GM04503 (cell line): ENCODE measurements around the gene CD164L2.

Experiments
- DNase-seq: peaks from one replicate; pipeline ENCODE4 v3.0.0-alpha.2; 2012; ENCODE audit warnings: low read depth

Gene CD164L2

GRCh38 chr1:27405074-27405473, 21.9 kb upstream of the CD164L2 start:
- DNase-seq: no peak

DNA sequence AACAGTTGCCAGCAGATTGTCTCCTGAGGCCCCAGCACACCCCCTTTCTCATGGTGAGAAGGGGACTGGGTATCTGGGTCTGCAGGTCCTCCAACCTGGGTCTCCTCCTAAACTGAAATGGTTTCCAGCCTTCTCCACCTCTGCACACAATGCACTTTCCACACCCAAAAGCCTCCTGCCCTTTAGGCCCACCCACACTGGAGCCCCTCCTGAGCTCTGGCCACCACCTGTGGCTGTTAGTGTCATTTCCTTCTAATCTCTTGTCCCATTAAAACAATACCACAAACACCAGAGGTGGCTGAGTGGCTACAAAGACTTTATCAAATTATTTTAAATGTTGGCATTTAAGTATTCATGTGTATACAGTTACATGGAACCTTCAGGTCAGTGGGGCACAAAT, 20.8 kb upstream of the CD164L2 start:
- no peak for DNase-seq

GRCh38 chr1:27403065-27403726, 20.1 kb upstream of the CD164L2 start:
- DNase-seq: no peak

- DNase-seq: no peak
Observed at GRCh38 chr1:27402349-27402754, 19.2 kb upstream of the CD164L2 start.

DNA sequence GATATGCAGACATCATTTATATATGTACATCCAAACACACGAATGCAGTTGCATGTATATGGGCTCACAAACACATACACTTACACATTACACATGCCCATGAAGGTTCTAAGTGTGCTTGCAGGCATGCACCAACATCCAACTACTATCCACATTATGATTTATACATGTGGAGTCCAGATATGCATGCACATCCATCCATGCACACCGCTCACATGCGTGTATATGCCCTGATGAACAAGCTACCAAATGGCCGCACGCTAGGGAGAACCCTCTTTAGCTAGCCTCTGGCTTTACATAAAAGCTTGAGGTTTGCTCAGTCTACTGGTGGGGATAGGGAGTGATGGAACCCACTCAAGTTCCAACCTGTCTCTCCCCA, 17.8 kb upstream of the CD164L2 start:
- DNase-seq: no peak

GRCh38 chr1:27400082-27400962, 17.2 kb upstream of the CD164L2 start:
- no peak for DNase-seq

DNA sequence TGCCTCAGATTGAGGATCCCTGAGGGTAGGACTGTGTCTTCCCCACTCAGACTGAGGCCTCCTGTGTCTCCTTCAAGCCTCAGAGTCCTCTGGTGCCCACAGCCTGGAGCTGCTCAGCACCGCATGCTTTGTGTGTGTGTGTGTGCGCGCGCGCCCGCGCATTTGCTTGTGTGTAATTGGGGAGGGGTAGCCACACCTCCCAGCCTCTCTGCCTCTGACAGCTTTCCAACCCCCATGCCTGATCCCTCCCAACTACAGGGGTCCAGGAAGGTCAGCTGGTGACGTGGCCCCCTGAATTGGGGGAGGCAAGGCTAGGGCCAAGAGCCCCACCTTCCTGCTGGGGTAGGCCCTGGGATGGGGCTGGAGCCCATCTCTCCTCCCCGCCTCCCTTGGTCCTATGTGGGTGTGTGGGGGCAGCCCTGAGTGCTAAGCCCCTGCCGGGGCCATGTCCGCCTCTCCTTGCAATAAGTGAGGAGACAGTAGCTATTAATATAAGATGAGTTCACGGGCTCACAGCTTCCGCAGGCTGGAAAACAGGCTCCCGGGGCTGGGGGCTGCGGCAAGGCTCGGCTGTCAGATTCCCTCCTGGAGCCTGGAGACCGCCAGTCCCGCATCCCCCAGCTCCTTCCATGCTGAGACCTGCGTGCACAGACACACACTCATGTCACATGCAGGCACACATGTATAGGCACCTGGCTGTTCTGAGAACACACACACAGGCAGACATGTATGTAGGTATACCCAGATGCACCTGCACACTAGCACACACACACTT, 16.3 kb upstream of the CD164L2 start:
- DNase-seq: no peak

DNA sequence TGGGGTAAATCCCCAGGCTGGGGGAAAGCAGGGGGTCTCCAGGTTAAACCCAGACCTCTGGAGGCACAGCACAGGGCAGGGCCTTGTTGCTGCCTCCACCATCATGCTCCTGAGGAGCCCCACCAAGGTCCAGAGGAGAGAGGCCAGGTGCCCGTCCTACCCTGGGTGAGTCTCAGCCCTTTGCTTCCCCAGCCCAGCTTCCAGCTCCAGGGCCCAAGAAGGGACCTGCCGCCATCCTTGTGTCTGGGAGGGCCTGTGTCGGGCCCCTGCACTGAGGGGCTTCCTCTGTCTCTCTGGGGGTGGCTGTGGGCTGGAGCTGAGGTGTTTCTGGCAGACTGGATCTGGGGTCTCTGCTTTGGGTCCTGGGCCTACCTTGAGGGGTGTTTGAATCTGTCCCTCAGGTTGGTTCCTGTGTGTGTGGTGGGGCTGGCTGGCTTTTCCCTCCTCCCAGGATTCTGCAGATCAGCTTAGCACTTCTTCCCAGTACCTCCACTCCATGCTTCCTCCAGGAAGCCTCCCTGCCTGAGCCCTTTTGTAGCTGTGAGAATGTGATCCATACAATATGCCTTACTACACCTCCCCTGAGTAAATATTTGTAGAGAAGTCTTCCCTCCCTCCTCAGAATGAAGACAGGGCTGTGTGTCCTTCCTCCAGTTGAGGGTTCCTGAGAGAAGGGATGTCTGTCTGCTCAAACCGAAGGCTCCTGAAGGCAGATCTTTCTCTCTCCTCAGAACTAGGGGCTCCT, 15.4 kb upstream of the CD164L2 start:
- no peak for DNase-seq

DNA sequence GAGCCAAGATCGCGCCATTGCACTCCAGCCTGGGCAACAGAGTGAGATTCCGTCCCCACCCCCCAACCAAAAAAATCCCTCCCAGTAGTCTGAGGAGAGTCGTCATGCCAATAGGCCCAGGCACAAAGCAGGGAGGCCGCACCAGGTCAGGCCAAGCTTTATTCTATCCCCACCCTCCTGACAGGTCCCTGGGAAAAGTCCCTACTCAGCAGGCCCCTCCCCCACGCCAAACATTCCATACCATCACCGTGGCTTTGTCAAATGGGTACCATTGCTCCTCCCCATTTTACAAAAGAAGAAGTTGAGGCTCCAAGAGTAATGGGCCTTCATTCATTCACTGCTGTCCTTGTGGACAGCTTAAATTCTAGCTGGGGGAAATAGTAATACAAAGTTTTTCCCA, 14.6 kb upstream of the CD164L2 start:
- DNase-seq: no peak

- no peak for DNase-seq
Observed at GRCh38 chr1:27397110-27397509, 14.0 kb upstream of the CD164L2 start.

GRCh38 chr1:27395441-27396195, 12.5 kb upstream of the CD164L2 start:
- no peak for DNase-seq

- DNase-seq: no peak
Observed at GRCh38 chr1:27394925-27395324, 11.8 kb upstream of the CD164L2 start.

- DNase-seq: no peak
Observed at GRCh38 chr1:27394282-27394658, 11.1 kb upstream of the CD164L2 start.

DNA sequence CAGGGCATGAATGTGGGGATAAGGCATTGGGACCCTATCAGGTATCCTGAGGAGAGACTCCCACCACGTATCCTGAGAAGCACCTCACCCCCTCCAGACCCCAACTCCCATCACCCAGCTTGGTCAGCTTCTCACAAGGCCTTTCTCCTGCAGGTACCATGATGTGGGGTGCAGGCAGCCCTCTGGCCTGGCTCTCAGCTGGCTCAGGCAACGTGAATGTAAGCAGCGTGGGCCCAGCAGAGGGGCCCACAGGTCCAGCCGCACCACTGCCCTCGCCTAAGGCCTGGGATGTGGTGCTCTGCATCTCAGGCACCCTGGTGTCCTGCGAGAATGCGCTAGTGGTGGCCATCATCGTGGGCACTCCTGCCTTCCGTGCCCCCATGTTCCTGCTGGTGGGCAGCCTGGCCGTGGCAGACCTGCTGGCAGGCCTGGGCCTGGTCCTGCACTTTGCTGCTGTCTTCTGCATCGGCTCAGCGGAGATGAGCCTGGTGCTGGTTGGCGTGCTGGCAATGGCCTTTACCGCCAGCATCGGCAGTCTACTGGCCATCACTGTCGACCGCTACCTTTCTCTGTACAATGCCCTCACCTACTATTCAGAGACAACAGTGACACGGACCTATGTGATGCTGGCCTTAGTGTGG, 10.6 kb upstream of the CD164L2 start:
- DNase-seq: no peak

DNA sequence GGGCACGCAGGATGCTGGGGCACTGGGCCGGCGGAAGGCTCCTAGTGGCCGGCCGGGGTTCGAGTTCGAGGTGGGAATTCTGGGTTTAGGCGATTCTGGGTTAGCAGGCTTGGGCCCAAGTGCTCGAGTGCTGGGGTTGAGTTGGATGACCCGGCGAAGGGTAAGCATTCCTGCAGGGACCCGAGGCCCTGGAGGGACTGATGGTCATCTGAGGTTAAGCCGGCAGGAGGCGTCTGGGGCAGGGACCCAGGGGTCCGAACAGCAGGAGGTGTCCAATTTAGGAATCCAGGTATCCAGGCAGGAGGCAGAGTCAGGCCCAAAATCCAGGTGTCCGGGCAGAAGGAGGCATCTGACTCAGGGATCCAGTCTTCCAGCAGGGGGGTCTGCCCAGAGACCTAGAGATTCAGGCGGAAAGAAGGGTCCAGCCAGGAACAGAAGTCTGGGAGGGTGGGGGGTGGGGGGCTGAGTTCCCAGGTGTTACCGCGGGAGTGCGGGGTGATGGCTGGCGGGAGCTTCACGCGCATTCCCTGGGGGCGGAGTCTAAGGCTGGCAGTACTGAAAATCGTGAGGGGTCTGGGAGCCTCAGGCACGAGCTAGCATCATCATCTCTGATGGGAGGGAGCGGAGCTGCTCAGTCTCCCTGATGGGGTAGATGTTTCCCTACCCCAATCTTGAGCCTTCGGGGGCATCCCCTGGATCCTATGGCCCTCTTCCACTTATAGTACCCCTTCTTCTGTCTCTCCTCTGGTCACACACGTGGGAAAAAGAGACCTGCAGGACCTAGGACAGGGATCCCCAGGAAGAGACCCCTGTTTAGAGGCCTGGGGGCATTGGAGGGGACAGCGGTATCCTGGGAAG, 9.9 kb upstream of the CD164L2 start:
- no peak for DNase-seq

DNA sequence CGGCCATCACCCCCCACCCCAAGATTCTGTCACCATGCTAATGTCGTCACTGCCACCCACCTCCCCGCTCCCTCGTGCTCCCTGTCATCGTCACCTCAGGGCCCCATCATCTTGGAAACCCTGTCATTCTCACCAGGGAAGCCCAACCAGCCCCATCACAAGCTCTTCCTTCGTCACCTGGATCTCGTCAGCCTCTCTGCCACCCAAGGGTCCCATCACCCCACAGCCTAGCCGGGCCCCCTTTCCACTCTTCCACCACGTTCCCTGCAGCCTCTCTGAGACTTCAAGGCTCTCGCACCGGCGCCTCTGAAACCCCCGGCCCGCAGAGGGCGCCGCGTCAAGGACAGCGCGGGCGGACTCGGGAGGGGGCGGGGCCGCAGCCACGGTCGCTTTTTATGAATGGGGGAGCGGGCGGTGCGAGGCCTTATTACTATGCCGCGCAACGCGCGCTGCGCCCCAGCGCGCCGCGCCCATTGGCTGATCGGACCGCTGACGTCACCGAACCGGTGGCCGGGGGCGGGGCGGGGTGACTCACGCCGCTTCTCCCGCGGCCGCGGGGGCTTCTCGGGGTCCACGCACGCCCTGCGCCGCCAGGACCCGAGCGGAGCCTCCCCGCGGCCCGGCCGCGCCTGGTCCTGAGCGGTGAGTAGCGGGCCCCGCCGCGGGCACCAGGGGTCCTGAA, 9.1 kb upstream of the CD164L2 start, which contains the start of gene GPR3:
Gene GPR3 (plus strand): TSS at position 527 of the 682 bp plus-strand sequence. CDS start 1,177 bp downstream, outside the sequence.
- no peak for DNase-seq

DNA sequence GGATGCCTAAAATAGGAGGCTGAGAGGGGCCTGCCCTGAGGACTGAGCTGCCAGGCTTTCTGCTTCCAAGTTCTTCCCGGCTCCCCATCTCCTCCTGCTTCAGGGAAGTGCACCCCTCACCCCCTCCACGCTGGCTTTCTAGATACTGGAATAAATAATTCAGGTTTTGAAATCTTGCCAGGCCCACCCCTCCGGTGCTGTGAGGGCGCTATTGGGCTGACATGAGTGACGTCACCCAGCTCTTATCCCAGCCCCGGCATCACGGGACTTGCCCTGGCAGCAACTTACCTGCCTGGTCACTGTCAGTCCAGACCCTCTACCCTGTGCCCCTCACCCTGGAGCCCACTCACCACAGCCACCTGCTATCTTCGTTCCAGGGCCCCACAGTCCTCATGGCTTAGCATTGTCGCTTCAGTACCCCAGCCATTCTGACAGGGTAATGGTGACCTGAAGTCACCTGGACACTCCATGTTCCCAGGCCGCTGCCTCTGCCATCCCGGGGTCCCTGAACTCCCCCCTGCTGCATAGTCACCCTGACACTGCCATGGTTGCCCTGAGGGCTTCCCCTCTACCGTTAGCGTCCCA, 8.5 kb upstream of the CD164L2 start:
- no peak for DNase-seq

- no peak for DNase-seq
Observed at GRCh38 chr1:27388337-27389005, 5.3 kb upstream of the CD164L2 start.
